H1 (cell line): ENCODE measurements around the gene RPTN.

Experiments
- EZH2 ChIP-seq: fragments of 200-600 bp; sonication (generic); IDR thresholded peaks from 2 replicates; pipeline ENCODE4 v1.7.1; 2012; ENCODE audit warnings: low read depth, mild to moderate bottlenecking, moderate library complexity, low read length, inconsistent platforms; ENCODE audit not compliant: severe bottlenecking
- GABPA ChIP-seq: IDR thresholded peaks from 2 replicates; pipeline ENCODE4 v1.6.1; 2011; ENCODE audit warnings: mild to moderate bottlenecking, low read length, moderate library complexity, borderline replicate concordance; ENCODE audit not compliant: insufficient read depth
- POLR2A ChIP-seq, 2 experiments: IDR thresholded peaks; 1 replicate in 1 of 2; 2 replicates in 1 of 2; pipeline ENCODE4 v1.6.1; 2011; ENCODE audit warnings: low read depth in 2 of 2, low read length in 2 of 2, mild to moderate bottlenecking in 2 of 2; ENCODE audit errors: control extremely low read depth in 1 of 2
- POLR2AphosphoS5 ChIP-seq: IDR thresholded peaks from 2 replicates; pipeline ENCODE4 v1.6.1; 2011; ENCODE audit warnings: low read depth, low read length
- RAD21 ChIP-seq, 2 experiments: IDR thresholded peaks in 1 of 2; conservative IDR thresholded peaks in 1 of 2; 2 replicates each; pipeline ENCODE4 v1.6.1; 2011; ENCODE audit warnings: low read depth in 2 of 2, low read length in 2 of 2, improper control_type of control experiment in 1 of 2, inconsistent platforms in 1 of 2, mild to moderate bottlenecking in 1 of 2, moderate library complexity in 1 of 2
- RFX5 ChIP-seq: IDR thresholded peaks from 2 replicates; pipeline ENCODE4 v1.6.1; 2011; ENCODE audit warnings: low read depth, low read length, improper control_type of control experiment, borderline replicate concordance
- SIN3A ChIP-seq, 2 experiments: IDR thresholded peaks in 1 of 2; conservative IDR thresholded peaks in 1 of 2; 2 replicates each; pipeline ENCODE4 v1.6.1; 2011 to 2012; ENCODE audit warnings: low read length in 2 of 2, improper control_type of control experiment in 1 of 2, low read depth in 1 of 2, mild to moderate bottlenecking in 1 of 2
- SUZ12 ChIP-seq: fragments of 200-600 bp; sonication (generic); IDR thresholded peaks from 2 replicates; pipeline ENCODE4 v1.6.1; 2012; ENCODE audit warnings: mild to moderate bottlenecking, inconsistent platforms, low read length, moderate library complexity, mixed read lengths
- ZNF274 ChIP-seq: IDR thresholded peaks from 2 replicates; pipeline ENCODE4 v1.7.0; 2012; ENCODE audit warnings: low read length, borderline replicate concordance; ENCODE audit errors: extremely low read depth
- TF ChIP-seq, protein P1 (sequence below), 3 experiments: IDR thresholded peaks; 1 replicate in 2 of 3; 2 replicates in 1 of 3; pipeline versions ENCODE4 v1.5.1 to v1.6.1; 2011; ENCODE audit warnings: low read length in 3 of 3, mild to moderate bottlenecking in 3 of 3, inconsistent platforms in 2 of 3, low read depth in 1 of 3, moderate library complexity in 1 of 3; ENCODE audit not compliant: insufficient read depth in 1 of 3; ENCODE audit errors: control extremely low read depth in 1 of 3
- TF ChIP-seq, protein P2 (sequence below): IDR thresholded peaks from 2 replicates; pipeline ENCODE4 v1.6.1; 2011; ENCODE audit warnings: low read length, improper control_type of control experiment

DNA sequence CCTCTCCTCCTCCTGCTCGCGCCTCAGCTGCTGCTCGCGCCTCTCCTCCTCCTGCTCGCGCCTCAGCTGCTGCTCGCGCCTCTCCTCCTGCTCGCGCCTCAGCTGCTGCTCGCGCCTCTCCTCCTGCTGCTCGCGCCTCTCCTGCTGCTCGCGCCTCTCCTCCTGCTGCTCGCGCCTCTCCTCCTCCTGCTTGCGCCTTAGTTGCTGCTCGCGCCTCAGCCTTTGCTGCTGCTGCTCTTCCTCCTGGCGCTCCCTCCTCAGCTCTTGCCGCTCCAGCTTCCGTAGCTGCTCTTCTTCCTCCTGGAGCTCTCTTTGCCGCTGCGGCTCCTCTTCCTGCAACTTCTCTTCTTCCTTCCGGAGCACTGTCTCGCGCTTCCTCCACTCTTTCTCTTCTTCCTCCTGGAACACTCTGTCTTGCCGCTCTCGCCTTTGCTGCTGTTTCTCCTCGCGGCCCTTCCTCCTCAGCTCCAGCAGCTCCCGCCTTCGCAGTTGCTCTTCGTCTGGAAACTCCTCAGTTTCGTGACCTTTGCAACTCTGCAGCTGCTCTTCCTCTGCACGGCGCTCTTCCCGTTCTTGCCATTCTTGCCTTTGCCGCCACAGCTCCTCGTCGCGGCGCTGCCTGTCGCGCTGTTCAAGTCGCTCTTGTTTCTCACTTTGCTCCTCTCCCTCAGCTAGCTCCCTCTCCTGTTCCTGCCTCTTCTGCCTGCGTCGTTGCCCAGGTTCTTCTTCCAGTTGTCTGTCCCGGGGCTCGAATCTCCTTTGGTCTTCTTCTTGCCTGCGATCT, 46.7 kb downstream of the RPTN start:
- TF ChIP-seq ZNF274 = no peak
- TF ChIP-seq POLR2AphosphoS5 = no peak
- TF ChIP-seq SIN3A (conservative IDR thresholded peaks at IDR 0.05 in 1 of 2, IDR thresholded peaks at IDR 0.05 in 1 of 2; ENCODE audit: low read depth in 1 of 2, low read length in 2 of 2) = no peak
- TF ChIP-seq, protein P1, sequence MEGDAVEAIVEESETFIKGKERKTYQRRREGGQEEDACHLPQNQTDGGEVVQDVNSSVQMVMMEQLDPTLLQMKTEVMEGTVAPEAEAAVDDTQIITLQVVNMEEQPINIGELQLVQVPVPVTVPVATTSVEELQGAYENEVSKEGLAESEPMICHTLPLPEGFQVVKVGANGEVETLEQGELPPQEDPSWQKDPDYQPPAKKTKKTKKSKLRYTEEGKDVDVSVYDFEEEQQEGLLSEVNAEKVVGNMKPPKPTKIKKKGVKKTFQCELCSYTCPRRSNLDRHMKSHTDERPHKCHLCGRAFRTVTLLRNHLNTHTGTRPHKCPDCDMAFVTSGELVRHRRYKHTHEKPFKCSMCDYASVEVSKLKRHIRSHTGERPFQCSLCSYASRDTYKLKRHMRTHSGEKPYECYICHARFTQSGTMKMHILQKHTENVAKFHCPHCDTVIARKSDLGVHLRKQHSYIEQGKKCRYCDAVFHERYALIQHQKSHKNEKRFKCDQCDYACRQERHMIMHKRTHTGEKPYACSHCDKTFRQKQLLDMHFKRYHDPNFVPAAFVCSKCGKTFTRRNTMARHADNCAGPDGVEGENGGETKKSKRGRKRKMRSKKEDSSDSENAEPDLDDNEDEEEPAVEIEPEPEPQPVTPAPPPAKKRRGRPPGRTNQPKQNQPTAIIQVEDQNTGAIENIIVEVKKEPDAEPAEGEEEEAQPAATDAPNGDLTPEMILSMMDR (IDR thresholded peaks at IDR 0.05; ENCODE audit: control extremely low read depth in 1 of 3, insufficient read depth in 1 of 3, low read depth in 1 of 3, low read length in 3 of 3) = no peak
- TF ChIP-seq EZH2 = peak; percentile 62
- no peak for TF ChIP-seq RFX5
- no peak for TF ChIP-seq RAD21 (IDR thresholded peaks at IDR 0.05 in 1 of 2, conservative IDR thresholded peaks at IDR 0.05 in 1 of 2; ENCODE audit: low read depth in 2 of 2, low read length in 2 of 2)
- TF ChIP-seq SUZ12 = no peak
- no peak for TF ChIP-seq POLR2A (IDR thresholded peaks at IDR 0.05; ENCODE audit: control extremely low read depth in 1 of 2, low read depth in 2 of 2, low read length in 2 of 2)
- TF ChIP-seq GABPA = no peak
- TF ChIP-seq, protein P2, sequence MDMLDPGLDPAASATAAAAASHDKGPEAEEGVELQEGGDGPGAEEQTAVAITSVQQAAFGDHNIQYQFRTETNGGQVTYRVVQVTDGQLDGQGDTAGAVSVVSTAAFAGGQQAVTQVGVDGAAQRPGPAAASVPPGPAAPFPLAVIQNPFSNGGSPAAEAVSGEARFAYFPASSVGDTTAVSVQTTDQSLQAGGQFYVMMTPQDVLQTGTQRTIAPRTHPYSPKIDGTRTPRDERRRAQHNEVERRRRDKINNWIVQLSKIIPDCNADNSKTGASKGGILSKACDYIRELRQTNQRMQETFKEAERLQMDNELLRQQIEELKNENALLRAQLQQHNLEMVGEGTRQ = no peak
